SW 1271 (cell line): ENCODE measurements around the gene NPC1.
"Not testable (repeated sequence)": the region's sequence is repeated elsewhere in the genome, so short reads cannot be mapped to it uniquely, and the experiment has no call there.

Source experiments
- DNase-seq, 2 experiments: peaks; one replicate each; lab custom pipeline; 2025; lab: John Stamatoyannopoulos, UW

NPC1 gene

DNA sequence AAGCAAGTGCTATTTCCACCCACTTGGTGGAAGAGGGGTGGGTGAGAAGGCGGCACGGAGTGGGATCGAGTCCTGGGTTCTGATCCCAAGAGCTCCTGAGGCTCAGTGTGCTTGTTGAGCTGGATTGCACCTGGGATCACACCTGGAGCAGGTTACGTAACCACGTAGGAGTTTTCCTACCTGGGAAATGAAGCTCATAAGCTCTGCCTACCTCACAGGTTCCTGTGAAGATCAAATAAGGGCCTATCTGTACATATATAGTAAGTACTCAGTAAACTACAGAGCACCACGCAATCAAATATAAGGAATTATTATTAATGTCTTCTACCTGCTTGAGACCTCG, 11.0 kb downstream of the NPC1 start:
- DNase-seq: no peak

DNA sequence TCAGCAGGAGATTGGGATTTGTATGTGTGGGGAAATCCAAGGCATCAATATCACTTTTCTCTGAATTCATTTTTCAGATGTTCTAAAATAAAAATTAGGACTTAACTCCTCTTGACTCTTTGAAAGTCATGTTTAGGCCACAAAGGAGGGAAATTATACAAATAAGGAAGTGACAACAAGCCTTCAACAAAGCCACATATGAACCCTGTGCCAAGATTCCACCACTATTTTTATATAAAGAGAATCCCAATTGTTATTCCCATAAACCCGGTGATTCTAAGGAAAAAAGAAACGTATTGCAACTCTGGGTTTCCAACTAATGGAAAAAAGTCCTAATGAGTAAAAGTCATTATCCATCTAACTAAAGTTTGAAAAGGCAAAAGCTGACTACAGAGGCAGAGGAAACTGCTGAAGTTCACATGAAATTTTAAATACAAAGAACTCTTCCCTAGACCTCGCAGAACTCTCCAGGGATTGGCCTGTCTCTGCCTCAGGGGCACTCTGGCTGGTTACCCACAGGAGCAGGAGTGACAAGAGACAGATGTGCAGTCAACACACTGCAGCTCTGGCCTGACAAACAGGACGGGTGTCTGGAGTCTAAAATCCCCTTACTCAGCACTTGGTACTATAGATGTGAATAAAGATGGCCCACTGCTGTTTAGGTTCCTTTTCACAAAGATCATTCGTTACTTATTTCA, 11.5 kb downstream of the NPC1 start:
- no peak for DNase-seq

DNA sequence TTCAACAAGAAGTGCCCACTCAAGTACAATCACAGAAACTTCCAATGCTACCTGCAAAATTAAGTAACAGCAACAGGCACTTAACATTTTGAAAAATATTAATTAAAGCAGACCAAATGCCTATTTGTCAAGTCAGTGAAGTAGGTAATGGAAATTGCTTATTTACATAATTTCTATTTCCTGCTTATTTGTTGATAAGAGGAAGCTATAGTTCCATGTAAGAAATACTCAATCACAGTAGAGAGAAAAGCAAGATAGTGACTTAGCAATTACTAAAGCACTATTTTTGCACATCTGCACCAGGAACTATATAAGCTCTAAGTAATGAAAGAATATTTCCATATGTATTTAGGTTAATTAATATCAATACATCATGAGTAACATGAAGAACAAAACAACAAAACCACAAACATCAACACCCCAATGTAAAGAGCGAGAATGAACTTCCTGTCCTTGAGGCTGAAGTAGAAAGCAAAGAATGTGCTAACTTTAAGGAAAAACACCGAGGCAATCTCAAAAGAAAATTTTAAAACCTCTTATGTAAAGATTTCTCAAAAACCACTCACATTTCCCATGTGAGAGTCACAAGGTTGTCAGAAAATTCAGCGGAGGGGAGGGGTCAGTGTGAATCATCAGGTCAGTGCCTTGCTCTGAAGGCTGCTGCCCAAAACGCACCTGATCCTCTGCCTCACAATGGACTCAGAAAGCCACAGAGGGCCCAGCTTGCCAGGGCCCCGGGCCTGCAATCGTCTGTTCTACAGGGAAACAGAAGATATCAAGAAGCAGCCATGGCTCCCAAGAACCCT, 12.5 kb downstream of the NPC1 start:
- no peak for DNase-seq

DNA sequence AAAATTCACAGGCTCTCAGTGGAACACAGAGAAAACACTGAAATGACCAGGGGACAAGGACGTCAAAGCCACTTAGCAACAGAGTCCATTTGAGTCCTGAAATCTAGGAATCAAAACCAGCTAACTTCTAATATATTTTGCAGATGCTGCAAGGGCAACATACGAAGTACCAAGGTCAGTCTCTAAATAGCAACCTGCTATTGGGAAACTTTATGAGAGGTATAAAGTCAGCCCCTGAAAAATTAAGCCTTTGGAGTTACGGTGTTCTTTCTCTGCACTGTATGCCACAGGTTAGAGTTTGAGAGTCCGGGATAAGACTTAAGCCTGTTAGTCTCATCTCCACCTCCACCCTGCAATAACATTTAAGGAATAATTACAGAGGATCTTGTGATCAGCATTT, 13.3 kb downstream of the NPC1 start:
- no peak for DNase-seq

DNA sequence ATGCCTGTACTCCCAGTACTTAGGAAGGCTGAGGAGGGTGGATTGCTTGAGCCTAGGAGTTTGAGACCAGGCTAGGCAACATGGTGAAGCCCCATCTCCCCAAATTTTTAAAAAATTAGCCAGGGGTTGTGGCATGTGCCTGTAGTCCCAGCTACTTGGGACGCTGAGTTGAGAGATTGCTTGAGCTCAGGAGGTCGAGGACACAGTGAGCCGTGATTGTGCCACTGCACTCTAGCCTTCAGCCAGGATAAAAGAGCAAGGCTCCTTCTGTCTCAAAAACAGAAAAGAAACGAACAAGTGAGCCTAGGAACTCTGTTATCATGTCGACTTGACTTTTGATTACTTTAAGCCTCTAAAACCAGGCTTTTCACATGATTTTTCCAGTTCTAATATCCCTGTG, 13.7 kb downstream of the NPC1 start:
- DNase-seq: no peak

DNA sequence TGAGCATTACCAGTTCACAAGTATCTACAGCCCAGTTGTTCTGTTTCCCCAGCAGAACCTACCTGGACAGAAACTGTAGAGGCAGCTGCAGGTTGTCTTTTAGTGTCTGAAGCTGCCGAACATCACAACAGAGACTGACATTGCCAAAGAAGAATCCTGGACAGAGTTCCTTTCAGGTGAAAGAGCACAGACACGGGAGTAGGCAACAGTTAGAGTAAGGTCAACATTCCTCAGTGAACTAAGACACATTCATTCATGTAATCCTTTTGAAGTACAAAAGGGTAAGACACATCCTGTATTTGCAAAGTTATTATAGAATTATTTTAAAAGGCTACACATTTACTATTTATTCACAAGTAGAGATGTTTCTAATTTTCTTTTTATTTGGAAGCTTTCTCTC, 14.3 kb downstream of the NPC1 start:
- DNase-seq: no peak

DNA sequence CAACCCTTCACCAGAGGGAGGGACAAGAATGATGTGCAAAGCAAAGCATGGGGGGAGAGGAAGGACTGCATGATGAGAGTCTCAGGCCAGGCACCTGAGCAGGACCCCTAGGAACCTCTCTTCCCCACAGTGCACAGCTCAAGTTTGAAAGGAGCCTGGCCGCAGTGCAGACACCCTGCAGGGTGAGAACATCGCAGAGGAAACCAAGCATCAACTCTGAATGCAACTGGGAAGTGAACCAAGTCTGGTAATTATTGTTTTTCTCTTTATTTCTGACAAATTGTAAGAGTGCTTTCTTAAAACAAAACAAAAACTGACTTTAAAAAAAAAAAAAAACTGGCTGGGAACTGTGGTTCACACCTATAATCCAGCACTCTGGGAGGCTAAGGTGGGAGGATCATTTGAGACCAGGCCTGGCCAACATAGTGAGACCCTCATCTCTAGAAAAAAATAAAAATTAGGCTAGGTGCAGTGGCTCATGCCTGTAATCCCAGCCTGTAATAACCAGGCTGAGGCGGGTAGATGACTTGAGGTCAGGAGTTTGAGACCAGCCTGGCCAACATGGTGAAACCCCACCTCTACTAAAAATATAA, 15.3 kb downstream of the NPC1 start:
- DNase-seq: no peak

DNA sequence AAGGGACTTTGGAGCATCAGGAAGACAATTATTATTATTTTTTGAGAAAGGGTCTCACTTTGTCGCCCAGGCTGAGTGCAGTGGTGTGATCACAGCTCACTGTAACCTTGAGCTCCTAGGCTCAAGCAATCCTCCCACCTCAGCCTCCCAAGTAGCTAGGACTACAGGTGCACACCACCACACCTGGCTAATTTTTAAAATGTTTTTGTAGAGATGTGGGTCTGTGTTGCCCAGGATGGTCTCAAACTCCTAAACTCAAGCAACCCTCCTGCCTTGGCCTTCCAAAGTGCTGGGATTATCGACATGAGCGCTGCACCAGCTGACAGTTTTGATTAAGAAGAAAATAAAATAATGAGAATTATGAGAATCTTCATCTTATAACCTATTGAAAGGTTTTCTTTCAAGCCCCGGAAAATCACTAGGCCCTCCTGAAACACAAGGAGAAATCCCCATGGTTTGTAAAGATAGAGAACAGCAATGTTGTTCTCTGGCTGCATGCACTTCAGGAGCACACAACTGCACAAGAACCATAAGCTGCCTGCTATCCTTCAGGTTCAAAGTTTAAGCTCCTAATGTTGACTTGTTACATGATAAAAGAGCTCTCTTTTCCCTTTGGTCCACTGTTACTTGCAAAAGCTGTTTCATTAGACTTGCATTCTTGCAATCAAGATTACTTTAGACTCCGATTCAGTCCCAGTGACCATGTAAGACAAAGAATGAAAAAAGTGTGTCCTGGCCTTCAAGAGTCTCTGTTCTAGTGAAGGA, 16.8 kb downstream of the NPC1 start:
- no peak for DNase-seq

DNA sequence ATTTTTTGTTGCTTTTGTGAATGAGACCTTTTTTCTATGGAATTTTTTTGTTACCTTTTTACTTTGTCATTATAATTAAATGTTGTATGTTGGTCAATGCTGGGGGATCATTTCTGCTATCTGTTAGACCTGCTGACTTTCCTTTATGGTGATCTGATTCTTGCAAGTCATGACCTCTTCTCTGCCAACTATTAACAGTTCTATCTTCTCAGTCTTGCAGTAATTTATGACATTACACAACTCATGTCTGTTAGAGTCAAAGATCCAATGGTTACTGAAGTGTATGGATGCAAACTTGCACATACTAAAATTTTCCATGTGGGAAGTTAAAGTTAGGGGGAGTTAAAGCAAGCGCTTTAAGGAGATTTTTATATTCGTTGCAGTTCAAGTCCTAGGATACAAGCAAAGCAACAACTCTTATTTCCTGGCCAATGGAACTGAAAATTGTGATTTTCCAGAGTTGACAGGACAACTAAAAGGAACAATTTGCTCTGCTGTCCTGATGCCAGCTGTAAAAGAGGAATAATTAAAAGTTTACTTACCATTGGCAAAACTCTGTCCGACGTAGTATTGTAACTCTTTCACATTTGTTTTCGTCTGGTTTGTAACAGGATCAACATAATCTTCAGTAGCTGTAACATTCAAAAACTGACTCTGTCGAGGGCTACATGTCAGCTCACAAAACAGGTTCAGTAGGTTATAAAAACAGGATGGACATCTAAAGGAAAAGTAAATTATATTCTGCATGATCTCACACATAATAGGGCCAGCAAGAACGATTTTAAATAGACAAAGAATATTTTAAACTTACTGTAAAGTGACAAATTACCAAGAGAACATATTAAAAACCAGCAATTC, 17.8 kb downstream of the NPC1 start:
- DNase-seq: no peak

DNA sequence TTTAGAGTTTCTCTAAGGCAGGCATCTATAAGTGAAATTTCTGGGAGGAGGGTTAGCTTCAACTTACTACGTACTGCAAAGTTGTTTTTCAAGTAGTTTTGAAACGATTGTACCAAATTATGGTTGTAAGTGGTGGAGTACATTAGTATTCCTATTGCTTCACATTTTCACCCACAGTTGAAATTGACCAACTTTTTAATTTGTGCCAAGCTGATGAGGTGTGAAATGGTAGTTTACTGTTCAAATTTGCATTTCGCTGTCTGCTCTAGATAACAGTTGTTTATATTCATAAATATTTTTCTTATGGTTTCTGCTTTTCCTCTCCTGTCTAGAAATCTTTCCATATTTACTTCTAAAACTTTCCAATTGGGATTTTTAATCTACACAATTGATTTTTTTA, 18.6 kb downstream of the NPC1 start:
- no peak for DNase-seq

DNA sequence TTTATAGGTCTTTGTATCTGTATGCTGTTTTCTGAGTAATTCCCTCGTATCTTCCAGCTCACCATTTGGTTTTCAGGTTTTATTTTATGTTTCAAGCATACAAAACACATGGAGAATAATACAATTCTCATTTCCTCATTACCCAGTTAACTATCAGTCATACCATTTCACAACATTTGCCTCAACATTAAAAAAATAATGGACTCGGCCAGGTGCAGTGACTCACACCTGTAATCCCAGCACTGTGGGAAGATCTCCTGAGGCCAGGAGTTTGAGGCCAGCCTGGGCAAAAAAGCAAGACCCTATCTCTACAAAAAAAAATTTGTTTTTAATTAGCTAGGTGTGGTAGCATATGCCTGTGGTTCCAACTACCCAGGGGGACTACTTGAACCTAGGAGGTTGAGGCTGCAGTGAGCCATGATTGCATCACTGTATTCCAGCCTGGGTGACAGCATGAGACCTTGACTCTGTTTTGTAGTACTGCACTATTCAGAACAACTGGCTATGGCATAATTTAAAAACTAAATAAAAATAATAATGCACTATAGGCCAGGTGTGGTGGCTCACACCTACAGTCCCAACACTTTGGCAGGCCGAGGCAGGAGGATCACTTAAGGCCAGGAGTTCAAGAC, 20.3 kb downstream of the NPC1 start:
- no peak for DNase-seq

DNA sequence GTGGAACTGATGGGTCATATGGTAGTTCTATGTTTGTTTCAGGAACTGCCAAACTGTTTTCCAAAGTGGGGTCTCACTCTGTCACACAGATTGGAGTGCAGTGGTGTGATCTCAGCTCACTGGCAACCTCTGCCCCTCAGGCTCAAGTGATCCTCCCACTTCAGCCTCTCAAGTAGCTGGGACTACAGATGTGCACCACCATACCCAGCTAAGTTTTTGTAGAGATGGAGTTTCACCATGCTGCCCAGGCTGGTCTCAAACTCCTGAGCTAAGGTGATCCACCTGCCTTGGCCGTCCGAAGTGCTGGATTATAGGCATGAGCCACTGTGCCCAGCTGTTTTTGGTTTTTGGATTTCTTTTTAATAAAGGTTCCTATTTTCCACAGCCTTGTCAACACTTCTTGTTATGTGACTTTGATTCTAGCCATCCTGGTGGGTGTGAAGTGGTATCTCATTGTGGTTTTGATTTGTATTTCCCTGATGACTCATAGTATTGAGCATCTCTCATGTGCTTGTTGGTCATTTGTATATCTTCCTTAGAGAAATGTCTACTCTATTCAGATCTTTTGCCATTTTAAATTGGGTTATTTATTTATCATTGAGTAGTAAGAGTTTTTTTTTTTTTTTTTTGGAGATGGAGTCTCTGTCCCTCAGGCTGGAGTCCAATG, 22.8 kb downstream of the NPC1 start:
- DNase-seq: no peak

DNA sequence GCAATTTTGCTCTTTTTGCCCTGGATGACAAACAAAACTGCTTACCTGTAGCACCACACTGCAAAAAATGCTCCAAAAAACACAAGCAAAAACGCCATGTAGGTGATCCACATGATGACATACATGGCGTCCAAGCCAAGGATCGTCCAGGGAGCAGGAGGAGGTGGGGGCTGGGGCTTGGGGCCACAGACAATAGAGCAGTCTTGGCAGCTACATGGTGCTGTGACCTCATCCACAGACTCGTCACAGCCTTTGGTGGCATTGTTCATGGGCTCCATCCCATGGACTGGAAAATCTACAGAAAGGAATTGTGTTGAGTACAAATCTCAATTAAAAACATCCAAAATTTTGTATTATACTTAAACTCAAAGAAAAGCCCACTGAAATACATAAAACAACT, 26.1 kb downstream of the NPC1 start:
- DNase-seq: no peak

DNA sequence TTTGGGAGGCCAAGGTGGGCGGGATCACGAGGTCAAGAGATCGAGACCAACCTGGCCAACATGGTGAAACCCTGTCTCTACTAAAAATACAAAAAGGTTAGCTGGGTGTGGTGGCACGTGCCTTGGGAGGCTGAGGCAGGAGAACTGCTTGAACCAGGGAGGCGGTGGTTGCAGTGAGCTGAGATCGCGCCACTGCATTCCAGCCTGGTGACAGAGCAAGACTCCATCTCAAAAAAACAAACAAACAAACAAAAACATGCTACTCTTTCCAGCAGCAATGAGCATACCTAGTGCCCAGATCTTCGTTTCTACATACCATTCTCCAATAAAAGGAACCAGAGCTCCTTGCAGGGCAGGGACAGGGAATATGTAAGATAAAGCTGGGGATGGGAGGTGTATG, 28.8 kb downstream of the NPC1 start:
- DNase-seq: not testable (repeated sequence)

DNA sequence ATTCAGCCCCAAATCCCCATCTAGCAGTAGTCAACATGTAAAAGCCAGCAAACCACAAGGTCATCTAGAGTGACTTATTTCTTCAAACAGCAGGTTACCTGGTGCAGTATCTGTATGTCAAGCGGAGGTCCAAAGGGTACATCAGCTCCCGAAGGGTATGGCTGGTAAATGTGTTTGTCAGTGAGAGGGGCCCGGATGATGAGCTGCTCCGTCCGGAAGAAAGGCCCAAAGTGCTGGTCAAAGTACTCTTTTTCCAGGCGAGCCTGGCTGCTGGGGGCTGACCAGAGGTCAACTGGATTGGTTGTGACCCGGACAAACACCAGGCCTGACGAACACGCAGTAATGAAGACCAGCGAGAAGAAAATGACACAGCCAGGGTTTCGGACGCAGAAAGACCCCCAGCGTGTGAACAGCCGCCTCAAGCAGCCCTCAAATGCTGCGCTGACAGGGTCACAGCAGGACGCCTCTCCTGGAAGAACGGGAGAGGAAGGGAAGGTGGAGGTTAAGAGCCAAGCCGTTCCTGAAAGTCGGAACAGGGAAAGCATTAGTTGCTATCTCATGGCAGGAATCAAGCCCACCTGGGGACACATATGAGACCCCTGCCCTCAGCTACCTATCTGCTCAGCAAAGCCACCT, 30.0 kb downstream of the NPC1 start:
- DNase-seq: no peak

DNA sequence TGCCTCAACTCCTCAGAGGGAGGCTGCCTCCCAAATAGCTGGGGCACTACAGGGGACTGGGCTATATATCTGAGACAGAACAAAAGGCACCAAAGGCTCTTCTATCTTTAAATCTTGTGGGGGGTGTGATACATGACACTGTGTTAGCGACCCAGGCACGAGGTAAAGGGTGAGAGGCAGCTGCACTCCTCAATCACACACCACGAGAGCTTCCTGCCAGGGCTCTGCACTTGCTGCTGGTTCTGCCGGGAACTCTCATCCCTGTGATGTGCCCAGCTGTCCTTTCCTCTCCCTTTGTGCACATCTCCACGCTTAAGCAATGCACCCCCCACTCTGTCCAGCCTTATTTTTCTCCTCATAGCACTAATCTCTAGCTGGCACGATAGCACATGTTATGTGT, 32.4 kb downstream of the NPC1 start:
- no peak for DNase-seq

DNA sequence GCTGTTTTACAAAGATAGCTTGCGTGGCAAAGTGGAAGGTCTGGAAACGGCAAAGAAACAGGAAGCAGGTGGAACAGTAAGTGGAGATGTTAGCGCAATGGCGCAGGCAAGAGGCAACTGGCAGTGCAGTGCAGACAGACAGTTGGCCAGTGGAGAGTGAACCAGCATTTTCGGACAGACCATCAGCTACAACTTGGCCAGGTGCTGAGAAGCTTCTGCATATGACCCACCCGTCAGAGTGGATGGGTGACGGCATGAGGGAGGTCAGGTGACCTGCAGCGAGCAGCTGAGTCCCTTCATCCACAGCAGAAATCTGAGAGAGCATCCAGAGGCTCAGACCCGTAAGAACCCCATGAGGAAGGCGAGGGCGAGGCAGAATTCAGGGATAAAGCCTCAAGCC, 33.8 kb downstream of the NPC1 start:
- no peak for DNase-seq

DNA sequence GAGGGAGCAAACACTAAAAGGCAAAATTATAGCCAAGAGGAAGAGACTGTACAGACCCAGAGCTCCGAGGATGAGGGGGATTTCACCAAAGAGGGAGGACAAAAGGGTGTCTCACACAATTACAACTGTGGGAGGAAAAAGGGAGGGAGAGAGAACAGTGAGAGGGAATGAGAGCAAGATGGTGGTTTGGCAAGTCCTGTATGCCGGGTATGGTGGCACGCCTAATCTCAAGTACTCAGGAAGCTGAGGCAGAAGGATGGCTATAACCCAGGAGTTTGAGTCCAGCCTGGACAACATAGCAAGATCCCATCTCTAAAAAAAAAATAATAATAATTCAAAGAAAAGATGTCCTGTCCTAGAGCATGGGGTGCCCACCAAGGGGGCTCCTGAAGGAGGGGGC, 34.3 kb downstream of the NPC1 start:
- no peak for DNase-seq

DNA sequence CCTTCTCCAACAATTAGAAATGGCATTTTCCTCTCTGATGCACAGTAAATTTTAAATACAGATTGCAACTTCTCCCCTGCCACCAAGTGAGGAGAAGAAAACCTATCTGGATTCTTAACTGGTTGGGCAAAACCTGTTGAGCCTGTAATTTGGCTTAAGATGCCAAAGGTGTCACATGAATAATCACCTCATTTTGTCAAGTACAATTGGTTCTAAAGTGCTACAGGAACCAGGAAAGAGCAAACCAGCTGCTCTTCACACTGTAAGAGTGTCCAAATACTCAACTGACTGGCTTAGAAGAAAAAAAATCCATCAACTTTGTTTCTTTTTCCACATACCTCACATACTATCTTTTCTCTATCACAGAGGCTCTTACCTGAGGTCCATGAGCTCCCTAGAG, 35.4 kb downstream of the NPC1 start:
- DNase-seq: no peak

DNA sequence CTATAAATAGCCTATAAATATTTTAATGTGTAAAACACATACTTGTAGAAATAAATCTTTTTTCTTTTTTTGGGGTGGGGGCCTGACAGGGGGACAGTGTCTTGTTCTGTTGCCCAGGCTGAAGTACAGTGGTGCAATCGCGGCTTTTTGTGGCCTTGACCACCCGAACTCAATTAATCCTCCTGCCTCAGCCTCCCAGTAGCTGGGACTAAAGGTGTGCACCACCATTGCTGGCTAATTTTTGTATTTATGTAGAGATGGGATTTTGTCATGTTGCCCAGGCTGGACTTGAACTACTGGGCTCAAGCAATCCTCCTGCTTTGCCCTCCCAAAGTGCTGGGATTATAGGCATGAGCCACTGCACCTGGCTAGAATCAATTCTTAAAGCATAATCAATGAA, 37.6 kb downstream of the NPC1 start:
- DNase-seq: no peak
